Kidney tubule cell (primary cell): ENCODE results near the gene ACSF3.

ENCODE experiments used
- DNase-seq: peaks from one replicate; pipeline ENCODE4 v3.0.0-alpha.2; 2018; ENCODE audit warnings: low spot score

Gene ACSF3

GRCh38 chr16:89093602-89094251 is at the start of gene ACSF3:
ACSF3 (plus strand) TSS chr16:89093852; CDS start chr16:89100682, 6,830 bp downstream.
- peak; percentile 63 for DNase-seq

GRCh38 chr16:89044418-89045180 is 49.1 kb upstream of the ACSF3 start:
- no peak for DNase-seq

- DNase-seq, result no peak
Measured at GRCh38 chr16:89045181-89045815, 48.4 kb upstream of the ACSF3 start.

- no peak for DNase-seq
Measured at GRCh38 chr16:89045881-89046280, 47.8 kb upstream of the ACSF3 start.

- DNase-seq, result no peak
Measured at GRCh38 chr16:89046491-89046890, 47.2 kb upstream of the ACSF3 start.

GRCh38 chr16:89047331-89048089 is 46.1 kb upstream of the ACSF3 start:
- DNase-seq, result no peak

GRCh38 chr16:89048090-89048725 is 45.4 kb upstream of the ACSF3 start:
- DNase-seq, result no peak

- DNase-seq, result no peak
Measured at GRCh38 chr16:89048871-89049422, 44.7 kb upstream of the ACSF3 start.

- DNase-seq, result no peak
Measured at GRCh38 chr16:89049484-89050118, 44.1 kb upstream of the ACSF3 start.

- no peak for DNase-seq
Measured at GRCh38 chr16:89050119-89050867, 43.4 kb upstream of the ACSF3 start.

GRCh38 chr16:89050868-89051311 is 42.8 kb upstream of the ACSF3 start:
- DNase-seq, result no peak

GRCh38 chr16:89051521-89052166 is 42.0 kb upstream of the ACSF3 start:
- no peak for DNase-seq

GRCh38 chr16:89052191-89052889 is 41.3 kb upstream of the ACSF3 start:
- DNase-seq, result no peak

GRCh38 chr16:89052890-89053724 is 40.5 kb upstream of the ACSF3 start:
- no peak for DNase-seq

- DNase-seq, result no peak
Measured at GRCh38 chr16:89053725-89054029, 40.0 kb upstream of the ACSF3 start.

GRCh38 chr16:89054261-89054661 is 39.4 kb upstream of the ACSF3 start:
- DNase-seq, result no peak

GRCh38 chr16:89054714-89055113 is 38.9 kb upstream of the ACSF3 start:
- DNase-seq, result no peak

- no peak for DNase-seq
Measured at GRCh38 chr16:89055313-89055712, 38.3 kb upstream of the ACSF3 start.
